Heart left ventricle (tissue), 13 donors: ENCODE measurements around the gene HTD2.

Experiments used
- POLR2A ChIP-seq, 2 donors: fragments of 450-650 bp; IDR thresholded peaks; one replicate each; pipeline ENCODE4 v1.6.1; 2017; ENCODE audit warnings: antibody characterized with exemption in 2 of 2, mild to moderate bottlenecking in 2 of 2, moderate library complexity in 2 of 2
- TF ChIP-seq, protein P1 (sequence below), 12 donors: fragments of 200-600 bp; sonication (generic) in 4 of 12; IDR thresholded peaks; one replicate each; pipeline versions ENCODE4 v1.5.0 to v1.8.0; 2018 to 2022; ENCODE audit warnings: antibody characterized with exemption in 12 of 12, mild to moderate bottlenecking in 5 of 12
- donor health status: ischemic (EF 13 %, LVEDD 7.1; RV severe dilation, severe dysfunction).
- donor health status: DM: no; HTN: yes; CAD: no.
- donor health status: DM: no; HTN: no; CAD: no.
- donor health status: ischemic (EF 25% LVEDD 6.9; RV normal size, moderate dysfunction).
- donor health status: ischemic (EF 25% LVEDD 5.7; RV mildly dilated, moderate dysfunction).
- donor health status: ischemic (EF 35%, LVEDD 5.7; RV mildly dilated, moderate dysfunction).
- donor health status: nonischemic (EF 11% LVEDD 7.7; RV severe dilation, severe dysfunction).
- donor health status: DM: yes; HTN: yes; CAD: no.
- donor health status: PGD.
- donor health status: ischemic (EF 29% LVEDD 5.4; RV normal size, mild dysfunction).
- donor health status: nonischemic (EF 23%, LVEDD 6.1; RV moderate dilation, normal function).

DNA sequence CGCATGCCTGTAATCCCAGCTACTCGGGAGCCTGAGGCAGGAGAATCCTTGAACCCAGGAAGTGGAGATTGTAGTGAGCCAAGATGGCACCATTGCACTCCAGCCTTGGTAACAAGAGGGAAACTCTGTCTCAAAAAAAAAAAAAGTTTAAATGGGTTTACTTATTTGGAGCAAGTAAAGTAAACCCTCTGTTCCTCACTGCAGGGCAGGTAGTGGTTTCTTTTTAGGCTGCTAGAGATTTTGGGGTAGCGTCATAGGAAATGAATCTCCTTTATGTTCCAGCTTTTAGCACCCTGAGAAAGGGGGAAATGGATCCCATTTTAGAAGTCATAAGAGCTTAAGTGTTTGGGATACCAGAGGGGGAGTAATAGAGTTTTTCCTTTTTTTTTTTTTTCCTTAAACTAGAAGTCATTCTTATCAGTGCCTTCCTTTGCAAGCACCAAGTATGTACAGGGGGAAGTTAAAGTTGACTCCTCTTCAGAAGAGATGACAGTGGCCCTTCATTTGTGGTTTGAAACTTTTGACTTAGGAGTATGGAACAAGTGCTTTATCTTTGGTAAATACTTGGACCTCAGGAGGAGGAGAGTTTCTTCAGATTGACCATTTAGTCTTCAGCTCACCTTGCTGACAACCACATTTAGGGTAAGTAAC lies 34.4 kb downstream of the HTD2 start:
- TF ChIP-seq, protein P1, sequence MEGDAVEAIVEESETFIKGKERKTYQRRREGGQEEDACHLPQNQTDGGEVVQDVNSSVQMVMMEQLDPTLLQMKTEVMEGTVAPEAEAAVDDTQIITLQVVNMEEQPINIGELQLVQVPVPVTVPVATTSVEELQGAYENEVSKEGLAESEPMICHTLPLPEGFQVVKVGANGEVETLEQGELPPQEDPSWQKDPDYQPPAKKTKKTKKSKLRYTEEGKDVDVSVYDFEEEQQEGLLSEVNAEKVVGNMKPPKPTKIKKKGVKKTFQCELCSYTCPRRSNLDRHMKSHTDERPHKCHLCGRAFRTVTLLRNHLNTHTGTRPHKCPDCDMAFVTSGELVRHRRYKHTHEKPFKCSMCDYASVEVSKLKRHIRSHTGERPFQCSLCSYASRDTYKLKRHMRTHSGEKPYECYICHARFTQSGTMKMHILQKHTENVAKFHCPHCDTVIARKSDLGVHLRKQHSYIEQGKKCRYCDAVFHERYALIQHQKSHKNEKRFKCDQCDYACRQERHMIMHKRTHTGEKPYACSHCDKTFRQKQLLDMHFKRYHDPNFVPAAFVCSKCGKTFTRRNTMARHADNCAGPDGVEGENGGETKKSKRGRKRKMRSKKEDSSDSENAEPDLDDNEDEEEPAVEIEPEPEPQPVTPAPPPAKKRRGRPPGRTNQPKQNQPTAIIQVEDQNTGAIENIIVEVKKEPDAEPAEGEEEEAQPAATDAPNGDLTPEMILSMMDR (IDR thresholded peaks at IDR 0.05), result no peak
- TF ChIP-seq POLR2A (IDR thresholded peaks at IDR 0.05), result no peak
